SK-N-SH treated with all-trans-retinoic acid at 6 μM for 48 hours (cell line): Measurements from ENCODE around the gene COX14.
A peak's percentile ranks its signal among the peaks of the same experiment; 100 is the strongest.

ENCODE experiments used
- ATAC-seq: fragments of 200-7000 bp; cut with Tn5 transposase; 3 replicates; pipeline ENCODE4 v1.9.1; 2020; ENCODE audit warnings: mild to moderate bottlenecking, moderate library complexity
- ARNTL ChIP-seq: fragments of 450-650 bp; formaldehyde crosslinking; IDR thresholded peaks from 2 replicates; pipeline ENCODE4 v1.5.0; 2020; ENCODE audit warnings: low read depth, mild to moderate bottlenecking, moderate library complexity, borderline replicate concordance
- CREB5 ChIP-seq: fragments of 250-450 bp; sonication (Bioruptor Pico); IDR thresholded peaks from 2 replicates; pipeline ENCODE4 v1.5.1; 2020; ENCODE audit warnings: low read depth, mild to moderate bottlenecking, moderate library complexity
- CSDC2 ChIP-seq: fragments of 250-450 bp; sonication (Bioruptor Pico); IDR thresholded peaks from 2 replicates; pipeline ENCODE4 v1.5.0; 2020; ENCODE audit warnings: mild to moderate bottlenecking, moderate library complexity
- ESRRG ChIP-seq: fragments of 250-450 bp; sonication (Bioruptor Pico); IDR thresholded peaks from 2 replicates; pipeline ENCODE4 v1.6.1; 2021; ENCODE audit warnings: mild to moderate bottlenecking
- GLIS3 ChIP-seq: fragments of 250-450 bp; sonication (Bioruptor Pico); IDR thresholded peaks from 2 replicates; pipeline ENCODE4 v1.5.0; 2020; ENCODE audit warnings: mild to moderate bottlenecking, moderate library complexity
- OSR1 ChIP-seq: fragments of 250-450 bp; sonication (Bioruptor Pico); IDR thresholded peaks from 2 replicates; pipeline ENCODE4 v1.8.0; 2022; ENCODE audit warnings: moderate library complexity, mild to moderate bottlenecking, inconsistent platforms
- PATZ1 ChIP-seq: fragments of 250-450 bp; sonication (Bioruptor Pico); IDR thresholded peaks from 2 replicates; pipeline ENCODE4 v1.8.0; 2020; ENCODE audit warnings: mild to moderate bottlenecking, moderate library complexity, borderline replicate concordance
- POU6F1 ChIP-seq: fragments of 250-450 bp; sonication (Bioruptor Pico); IDR thresholded peaks from 2 replicates; pipeline ENCODE4 v1.8.0; 2021; ENCODE audit warnings: low read depth, mild to moderate bottlenecking, moderate library complexity, borderline replicate concordance
- PPARA ChIP-seq: fragments of 250-450 bp; sonication (Bioruptor Pico); IDR thresholded peaks from 2 replicates; pipeline ENCODE4 v1.5.0; 2020; ENCODE audit warnings: mild to moderate bottlenecking, borderline replicate concordance
- RARB ChIP-seq: fragments of 250-450 bp; sonication (Bioruptor Pico); IDR thresholded peaks from 2 replicates; pipeline ENCODE4 v1.8.0; 2021; ENCODE audit warnings: mild to moderate bottlenecking, moderate library complexity
- SNAI2 ChIP-seq: fragments of 250-450 bp; sonication (Bioruptor Pico); IDR thresholded peaks from 2 replicates; pipeline ENCODE4 v1.5.0; 2020; ENCODE audit warnings: mild to moderate bottlenecking, moderate library complexity
- TCF4 ChIP-seq: fragments of 250-450 bp; sonication (Bioruptor Pico); IDR thresholded peaks from 2 replicates; pipeline ENCODE4 v1.8.0; 2021; ENCODE audit warnings: mild to moderate bottlenecking, moderate library complexity, borderline replicate concordance
- TOX ChIP-seq: fragments of 250-450 bp; sonication (Bioruptor Pico); IDR thresholded peaks from 2 replicates; pipeline ENCODE4 v1.8.0; 2021; ENCODE audit warnings: mild to moderate bottlenecking, moderate library complexity, borderline replicate concordance
- TSHZ2 ChIP-seq: fragments of 250-450 bp; sonication (Bioruptor Pico); IDR thresholded peaks from 2 replicates; pipeline ENCODE4 v1.5.0; 2020; ENCODE audit warnings: mild to moderate bottlenecking, moderate library complexity
- ZFP3 ChIP-seq: fragments of 250-450 bp; sonication (Bioruptor Pico); IDR thresholded peaks from 2 replicates; pipeline ENCODE4 v1.5.0; 2020; ENCODE audit warnings: mild to moderate bottlenecking, moderate library complexity
- ZFP30 ChIP-seq: fragments of 450-650 bp; formaldehyde crosslinking; IDR thresholded peaks from 2 replicates; pipeline ENCODE4 v1.5.0; 2022; ENCODE audit warnings: mild to moderate bottlenecking, moderate library complexity
- ZNF565 ChIP-seq: fragments of 450-650 bp; formaldehyde crosslinking; conservative IDR thresholded peaks from 2 replicates; pipeline ENCODE4 v1.5.0; 2020; ENCODE audit warnings: low read depth, mild to moderate bottlenecking, moderate library complexity
- ZNF8 ChIP-seq: fragments of 450-650 bp; formaldehyde crosslinking; IDR thresholded peaks from 2 replicates; pipeline ENCODE4 v1.5.0; 2020; ENCODE audit warnings: mild to moderate bottlenecking, moderate library complexity

COX14 gene

GRCh38 chr12:50069539-50069938 is 42.5 kb upstream of the COX14 start:
- no peak for ATAC-seq
- no peak for TF ChIP-seq CSDC2 (CRISPR knock-in tag)
- no peak for TF ChIP-seq RARB (CRISPR knock-in tag)
- TF ChIP-seq ZNF8 (CRISPR knock-in tag): no peak
- no peak for TF ChIP-seq ARNTL (CRISPR knock-in tag)
- no peak for TF ChIP-seq CREB5 (CRISPR knock-in tag)
- TF ChIP-seq TCF4 (CRISPR knock-in tag): no peak
- TF ChIP-seq ZNF565 (CRISPR knock-in tag): no peak
- TF ChIP-seq TSHZ2 (CRISPR knock-in tag): no peak
- no peak for TF ChIP-seq ZFP30 (CRISPR knock-in tag)
- TF ChIP-seq OSR1 (CRISPR knock-in tag): no peak
- TF ChIP-seq ZFP3 (CRISPR knock-in tag): no peak
- no peak for TF ChIP-seq PATZ1 (CRISPR knock-in tag)

GRCh38 chr12:50070314-50071060 is 41.5 kb upstream of the COX14 start:
- TF ChIP-seq CREB5 (CRISPR knock-in tag): no peak
- no peak for TF ChIP-seq ZNF8 (CRISPR knock-in tag)
- TF ChIP-seq SNAI2: no peak
- no peak for TF ChIP-seq ZNF565 (CRISPR knock-in tag)
- no peak for TF ChIP-seq CSDC2 (CRISPR knock-in tag)
- TF ChIP-seq TCF4 (CRISPR knock-in tag): no peak

GRCh38 chr12:50072198-50072907 is 39.7 kb upstream of the COX14 start:
- TF ChIP-seq TCF4 (CRISPR knock-in tag) (no peak), ZNF565 (CRISPR knock-in tag) (no peak), CREB5 (CRISPR knock-in tag) (no peak), GLIS3 (CRISPR knock-in tag) (no peak), PPARA (no peak), ESRRG (CRISPR knock-in tag) (no peak), PATZ1 (CRISPR knock-in tag) (no peak), OSR1 (CRISPR knock-in tag) (no peak), TSHZ2 (CRISPR knock-in tag) (no peak), SNAI2 (no peak), POU6F1 (CRISPR knock-in tag) (no peak), TOX (CRISPR knock-in tag) (no peak)
- TF ChIP-seq, all 23 proteins: peak for 0
- no peak for ATAC-seq

More at GRCh38 chr12:50070314-50071060, 41.5 kb upstream of the COX14 start:
- ATAC-seq: peak; percentile 78
